ENCODE results near the gene RNASE11.
"Not testable (repeated sequence)": the region's sequence is repeated elsewhere in the genome, so short reads cannot be mapped to it uniquely, and the experiment has no call there.

GRCh38 chr14:20595726-20596125 lies 7.9 kb upstream of the RNASE11 start:
- TF ChIP-seq, protein P1, sequence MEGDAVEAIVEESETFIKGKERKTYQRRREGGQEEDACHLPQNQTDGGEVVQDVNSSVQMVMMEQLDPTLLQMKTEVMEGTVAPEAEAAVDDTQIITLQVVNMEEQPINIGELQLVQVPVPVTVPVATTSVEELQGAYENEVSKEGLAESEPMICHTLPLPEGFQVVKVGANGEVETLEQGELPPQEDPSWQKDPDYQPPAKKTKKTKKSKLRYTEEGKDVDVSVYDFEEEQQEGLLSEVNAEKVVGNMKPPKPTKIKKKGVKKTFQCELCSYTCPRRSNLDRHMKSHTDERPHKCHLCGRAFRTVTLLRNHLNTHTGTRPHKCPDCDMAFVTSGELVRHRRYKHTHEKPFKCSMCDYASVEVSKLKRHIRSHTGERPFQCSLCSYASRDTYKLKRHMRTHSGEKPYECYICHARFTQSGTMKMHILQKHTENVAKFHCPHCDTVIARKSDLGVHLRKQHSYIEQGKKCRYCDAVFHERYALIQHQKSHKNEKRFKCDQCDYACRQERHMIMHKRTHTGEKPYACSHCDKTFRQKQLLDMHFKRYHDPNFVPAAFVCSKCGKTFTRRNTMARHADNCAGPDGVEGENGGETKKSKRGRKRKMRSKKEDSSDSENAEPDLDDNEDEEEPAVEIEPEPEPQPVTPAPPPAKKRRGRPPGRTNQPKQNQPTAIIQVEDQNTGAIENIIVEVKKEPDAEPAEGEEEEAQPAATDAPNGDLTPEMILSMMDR (IDR thresholded peaks at IDR 0.05; ENCODE audit: insufficient read depth, low read length, poor library complexity, severe bottlenecking): not testable (repeated sequence)
- not testable (repeated sequence) for TF ChIP-seq EZH2phosphoT487 (conservative IDR thresholded peaks at IDR 0.05; ENCODE audit: low read length)
